K562 (cell line): Measurements from ENCODE around the gene ELOB. TPM values are rescaled to one million over a fixed set of nuclear protein-coding genes. Genes with fewer than 3 reads are reported as not detected.
A peak's percentile ranks its signal among the peaks of the same experiment; 100 is the strongest.

Experiments
- ARID2 ChIP-seq: fragments of 450-650 bp; IDR thresholded peaks from 2 replicates; pipeline ENCODE4 v1.6.1; 2017; ENCODE audit warnings: antibody characterized with exemption, mild to moderate bottlenecking
- BCOR ChIP-seq: fragments of 450-650 bp; IDR thresholded peaks from 2 replicates; pipeline ENCODE4 v1.6.1; 2016
- CHD2 ChIP-seq: IDR thresholded peaks from 2 replicates; pipeline ENCODE4 v1.6.1; 2011; ENCODE audit warnings: low read depth, low read length
- CREB3L1 ChIP-seq: fragments of 450-650 bp; IDR thresholded peaks from 2 replicates; pipeline ENCODE4 v1.6.1; 2014; ENCODE audit warnings: low read depth, mild to moderate bottlenecking, moderate library complexity, borderline replicate concordance
- ELF2 ChIP-seq: fragments of 250-450 bp; sonication (Bioruptor Pico); IDR thresholded peaks from 2 replicates; pipeline ENCODE4 v1.5.0; 2021; ENCODE audit warnings: mild to moderate bottlenecking
- ELF4 ChIP-seq: fragments of 450-650 bp; formaldehyde crosslinking; IDR thresholded peaks from 2 replicates; pipeline ENCODE4 v1.4.0; 2022; ENCODE audit warnings: missing genetic modification characterization
- FOXP4 ChIP-seq: sonication (generic); formaldehyde crosslinking; IDR thresholded peaks from 2 replicates; pipeline ENCODE4 v1.8.0; 2022; ENCODE audit warnings: mild to moderate bottlenecking, missing genetic modification reagents, borderline replicate concordance
- GATAD2A ChIP-seq: fragments of 450-650 bp; IDR thresholded peaks from 2 replicates; pipeline ENCODE4 v1.6.1; 2017
- MLX ChIP-seq, 2 experiments: fragments of 450-650 bp in 1 of 2; sonication (generic) in 1 of 2; formaldehyde crosslinking; conservative IDR thresholded peaks; 2 replicates each; pipeline versions ENCODE4 v1.4.0 to v1.8.1; 2020 to 2022; ENCODE audit warnings: mild to moderate bottlenecking in 1 of 2, missing genetic modification reagents in 1 of 2
- NR4A1 ChIP-seq, 2 experiments: fragments of 250-450 bp in 1 of 2; fragments of 450-650 bp in 1 of 2; sonication (Bioruptor Pico) in 1 of 2; IDR thresholded peaks; 2 replicates each; pipeline versions ENCODE4 v1.4.0 to v1.6.1; 2016 to 2020; ENCODE audit warnings: mild to moderate bottlenecking in 2 of 2, missing compliant biosample characterization in 1 of 2, missing genetic modification characterization in 1 of 2, moderate library complexity in 1 of 2
- PCBP1 ChIP-seq: fragments of 200-400 bp; formaldehyde crosslinking; IDR thresholded peaks from 2 replicates; pipeline ENCODE4 v1.6.1; 2018; ENCODE audit warnings: mild to moderate bottlenecking, low read depth, low read length; ENCODE audit not compliant: poor library complexity, severe bottlenecking
- POLR2B ChIP-seq: fragments of 450-650 bp; IDR thresholded peaks from 2 replicates; pipeline ENCODE4 v1.6.1; 2018; ENCODE audit warnings: low read depth; ENCODE audit not compliant: partially characterized antibody
- POLR2G ChIP-seq: fragments of 200-400 bp; formaldehyde crosslinking; IDR thresholded peaks from 2 replicates; pipeline ENCODE4 v1.6.1; 2017; ENCODE audit warnings: low read depth, mild to moderate bottlenecking, antibody characterized with exemption, low read length, moderate library complexity
- SMAD4 ChIP-seq: fragments of 250-450 bp; sonication (Bioruptor Pico); conservative IDR thresholded peaks from 2 replicates; pipeline ENCODE4 v1.8.0; 2021; ENCODE audit warnings: inconsistent platforms, mild to moderate bottlenecking, moderate library complexity
- SUPT5H ChIP-seq: fragments of 450-650 bp; IDR thresholded peaks from 2 replicates; pipeline ENCODE4 v1.6.1; 2016
- ZBTB11 ChIP-seq, 3 experiments: fragments of 200-800 bp in 1 of 3; fragments of 250-450 bp in 1 of 3; fragments of 450-650 bp in 1 of 3; sonication (Bioruptor Pico) in 1 of 3; sonication (Bioruptor generic) in 1 of 3; formaldehyde crosslinking in 1 of 3; IDR thresholded peaks; 2 replicates each; pipeline versions ENCODE4 v1.6.1 to v1.8.0; 2016 to 2022; ENCODE audit warnings: mild to moderate bottlenecking in 2 of 3, missing genetic modification characterization in 2 of 3, missing compliant biosample characterization in 1 of 3, moderate library complexity in 1 of 3
- ZNF124 ChIP-seq: sonication (generic); formaldehyde crosslinking; IDR thresholded peaks from 2 replicates; pipeline ENCODE4 v1.8.1; 2022; ENCODE audit warnings: missing genetic modification reagents
- ZNF143 ChIP-seq: sonication (generic); formaldehyde crosslinking; IDR thresholded peaks from 2 replicates; pipeline ENCODE4 v1.9.0; 2022; ENCODE audit warnings: mild to moderate bottlenecking, missing genetic modification reagents
- ZNF444 ChIP-seq: fragments of 250-450 bp; sonication (Bioruptor Pico); IDR thresholded peaks from 2 replicates; pipeline ENCODE4 v1.4.0; 2020; ENCODE audit warnings: mild to moderate bottlenecking, moderate library complexity
- ZNF830 ChIP-seq: fragments of 250-450 bp; sonication (Bioruptor Pico); IDR thresholded peaks from 2 replicates; pipeline ENCODE4 v1.5.0; 2021; ENCODE audit warnings: mild to moderate bottlenecking
- polyA plus RNA-seq, 8 experiments: library from polyadenylated mRNA; depleted of rRNA in 4 of 8; stranded (reverse) in 5 of 8; unstranded in 3 of 8; fragments of >200 nt; fragmentation: Nextera tagmentation in 2 of 8; fragmentation: Illumina TruSeq in 1 of 8; extraction: Ambion mirVana in 2 of 8; extraction: Trizol in 1 of 8; gene quantifications; 2 replicates each; pipeline versions ENCODE4 v1.2.1 to v1.2.3, GENCODE V29; 2011 to 2014; ENCODE audit warnings: inconsistent platforms in 1 of 8, missing spikeins in 1 of 8
- total RNA-seq, 7 experiments: library from RNA; depleted of rRNA in 6 of 7; stranded (reverse); fragments of >200 nt in 6 of 7; fragmentation: Illumina TruSeq in 2 of 7; extraction: Trizol in 2 of 7; gene quantifications; 2 replicates each; pipeline versions ENCODE4 v1.2.1 to v1.2.3, GENCODE V29; 2011 to 2021; ENCODE audit warnings: low replicate concordance in 1 of 7

The ELOB gene
- total and polyA plus RNA-seq, 9 of the 15 experiments (the other 6 are each of a cell fraction or from before 2014, with no cell fraction given): 63.2 to 791 (median 237) TPM

GRCh38 chr16:2777231-2777902 lies at the start of gene ELOB (continued):
- TF ChIP-seq NR4A1 (CRISPR knock-in tag; IDR thresholded peaks at IDR 0.05): peak; percentile 72; the same call in 1 of the 2 replicates
- peak; percentile 38; the same call in 1 of the 2 replicates for TF ChIP-seq NR4A1 (tag; IDR thresholded peaks at IDR 0.05)
- peak; percentile 74 for TF ChIP-seq ZNF143
- TF ChIP-seq ZNF124 (CRISPR knock-in tag): no peak
- TF ChIP-seq CHD2: no peak
- TF ChIP-seq ZNF444 (CRISPR knock-in tag): no peak
- TF ChIP-seq SMAD4 (CRISPR knock-in tag): peak; percentile 46
- TF ChIP-seq CREB3L1: peak; percentile 61; the same call in 1 of the 2 replicates
- peak; percentile 89 for TF ChIP-seq GATAD2A
- TF ChIP-seq ZNF830: peak; percentile 82; the same call in 1 of the 2 replicates
- 0 out of 2 replicates have a peak, but pooled peaks have one; percentile 59 for TF ChIP-seq FOXP4
- TF ChIP-seq POLR2B: peak; percentile 85
- peak; percentile 90 for TF ChIP-seq SUPT5H
- TF ChIP-seq MLX (CRISPR knock-in tag; conservative IDR thresholded peaks at IDR 0.05): 0 out of 4 replicates have a peak, but pooled peaks have one; percentile 22 to 46
- peak; percentile 75 for TF ChIP-seq PCBP1
- TF ChIP-seq ELF2 (CRISPR knock-in tag): no peak
- TF ChIP-seq ZBTB11 (CRISPR knock-in tag; IDR thresholded peaks at IDR 0.05): peak in 1 of 3 experiments; percentile 77; a peak in 2 of 6 replicates
- TF ChIP-seq POLR2G: peak; percentile 88
- 0 out of 2 replicates have a peak, but pooled peaks have one; percentile 10 for TF ChIP-seq BCOR
- peak; percentile 81 for TF ChIP-seq ELF4 (CRISPR knock-in tag)
- no peak for TF ChIP-seq ARID2
